ENCODE measurements around the gene ARHGAP40.

- no peak for TF ChIP-seq MAX (IDR thresholded peaks at IDR 0.05; ENCODE audit: insufficient read depth, insufficient read length)
- no peak for TF ChIP-seq POLR2A (IDR thresholded peaks at IDR 0.05; ENCODE audit: low read depth, low read length)
- TF ChIP-seq CTCF (IDR thresholded peaks at IDR 0.05; ENCODE audit: extremely low read depth in 1 of 2, insufficient read depth in 1 of 2, low read depth in 1 of 2, low read length in 2 of 2), result no peak
- no peak for TF ChIP-seq EZH2 (IDR thresholded peaks at IDR 0.05; ENCODE audit: borderline replicate concordance, low read depth, low read length, severe bottlenecking)
Observed at GRCh38 chr20:38608188-38608587, 6.6 kb downstream of the ARHGAP40 start.

All from endothelial cell of umbilical vein (primary cell).